Tibial artery (tissue), 4 donors: ENCODE data around the gene SHISA2.
"Not testable (repeated sequence)": the region's sequence is repeated elsewhere in the genome, so short reads cannot be mapped to it uniquely, and the experiment has no call there.

Source experiments
- DNase-seq, 2 donors: peaks; one replicate each; pipeline ENCODE4 v3.0.0-alpha.2; 2019
- H3K27ac ChIP-seq, 2 donors: fragments of 200-600 bp; sonication (generic) in 1 of 2; 1 replicate in 1 of 2; 2 replicates in 1 of 2; pipeline ENCODE4 v1.5.1; 2018 to 2019; ENCODE audit warnings: mild to moderate bottlenecking in 1 of 2
- H3K27me3 ChIP-seq, 2 donors: fragments of 200-600 bp; sonication (generic) in 1 of 2; one replicate each; pipeline versions ENCODE4 v1.5.1 to v1.6.0; 2016 to 2019
- H3K36me3 ChIP-seq, 3 donors: fragments of 200-600 bp; sonication (generic) in 2 of 3; one replicate each; pipeline ENCODE4 v1.5.1; 2016 to 2019; ENCODE audit warnings: mild to moderate bottlenecking in 2 of 3
- H3K4me1 ChIP-seq, 4 donors: fragments of 200-600 bp; sonication (generic) in 2 of 4; 1 replicate in 3 of 4; 2 replicates in 1 of 4; pipeline ENCODE4 v1.5.1; 2016 to 2019
- H3K4me3 ChIP-seq, 2 donors: fragments of 200-600 bp; sonication (generic) in 1 of 2; 1 replicate in 1 of 2; 2 replicates in 1 of 2; pipeline ENCODE4 v1.5.1; 2018 to 2019; ENCODE audit warnings: mild to moderate bottlenecking in 2 of 2
- H3K9me3 ChIP-seq, 3 donors: fragments of 200-600 bp; sonication (generic) in 1 of 3; one replicate each; pipeline ENCODE4 v1.5.1; 2016 to 2019
- intact Hi-C: fragments of 100-400 bp; cut with DNase I; formaldehyde crosslinking; loops from one replicate; pipeline ENCODE4 v1.15.0; 2023; ENCODE audit warnings: low total_unique reads
- TF ChIP-seq, protein P1 (sequence below), 2 experiments: fragments of 200-600 bp in 1 of 2; fragments of 450-650 bp in 1 of 2; IDR thresholded peaks; one replicate each; pipeline ENCODE4 v1.5.1; 2017 to 2019; ENCODE audit warnings: antibody characterized with exemption in 2 of 2, mild to moderate bottlenecking in 1 of 2, moderate library complexity in 1 of 2

SHISA2 gene

DNA sequence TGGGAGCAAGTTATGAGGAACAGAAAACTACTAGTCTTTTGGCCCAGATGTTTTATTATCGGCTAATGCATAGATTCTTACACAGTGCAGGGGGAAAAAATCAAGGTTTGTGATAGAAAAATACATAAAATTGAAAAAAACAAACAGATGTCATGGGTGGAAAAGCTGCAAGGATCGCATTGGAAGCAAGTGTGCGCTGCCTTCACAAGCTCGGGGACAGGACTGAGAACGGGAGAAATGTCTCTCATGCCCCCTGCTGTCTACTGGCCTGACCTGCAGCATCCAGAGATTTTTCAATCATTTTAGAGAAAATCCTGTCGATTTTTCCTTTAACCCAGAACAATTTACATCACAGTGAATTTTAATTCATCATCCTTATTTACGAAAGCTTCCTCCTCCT is 20.5 kb upstream of the SHISA2 start:
- H3K27me3 ChIP-seq, H3K36me3 ChIP-seq, H3K27ac ChIP-seq, H3K9me3 ChIP-seq, DNase-seq, H3K4me1 ChIP-seq, H3K4me3 ChIP-seq, intact Hi-C loops: not testable (repeated sequence)
- TF ChIP-seq, protein P1, sequence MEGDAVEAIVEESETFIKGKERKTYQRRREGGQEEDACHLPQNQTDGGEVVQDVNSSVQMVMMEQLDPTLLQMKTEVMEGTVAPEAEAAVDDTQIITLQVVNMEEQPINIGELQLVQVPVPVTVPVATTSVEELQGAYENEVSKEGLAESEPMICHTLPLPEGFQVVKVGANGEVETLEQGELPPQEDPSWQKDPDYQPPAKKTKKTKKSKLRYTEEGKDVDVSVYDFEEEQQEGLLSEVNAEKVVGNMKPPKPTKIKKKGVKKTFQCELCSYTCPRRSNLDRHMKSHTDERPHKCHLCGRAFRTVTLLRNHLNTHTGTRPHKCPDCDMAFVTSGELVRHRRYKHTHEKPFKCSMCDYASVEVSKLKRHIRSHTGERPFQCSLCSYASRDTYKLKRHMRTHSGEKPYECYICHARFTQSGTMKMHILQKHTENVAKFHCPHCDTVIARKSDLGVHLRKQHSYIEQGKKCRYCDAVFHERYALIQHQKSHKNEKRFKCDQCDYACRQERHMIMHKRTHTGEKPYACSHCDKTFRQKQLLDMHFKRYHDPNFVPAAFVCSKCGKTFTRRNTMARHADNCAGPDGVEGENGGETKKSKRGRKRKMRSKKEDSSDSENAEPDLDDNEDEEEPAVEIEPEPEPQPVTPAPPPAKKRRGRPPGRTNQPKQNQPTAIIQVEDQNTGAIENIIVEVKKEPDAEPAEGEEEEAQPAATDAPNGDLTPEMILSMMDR (IDR thresholded peaks at IDR 0.05), result peak in 1 of 2 experiments; percentile 31

DNA sequence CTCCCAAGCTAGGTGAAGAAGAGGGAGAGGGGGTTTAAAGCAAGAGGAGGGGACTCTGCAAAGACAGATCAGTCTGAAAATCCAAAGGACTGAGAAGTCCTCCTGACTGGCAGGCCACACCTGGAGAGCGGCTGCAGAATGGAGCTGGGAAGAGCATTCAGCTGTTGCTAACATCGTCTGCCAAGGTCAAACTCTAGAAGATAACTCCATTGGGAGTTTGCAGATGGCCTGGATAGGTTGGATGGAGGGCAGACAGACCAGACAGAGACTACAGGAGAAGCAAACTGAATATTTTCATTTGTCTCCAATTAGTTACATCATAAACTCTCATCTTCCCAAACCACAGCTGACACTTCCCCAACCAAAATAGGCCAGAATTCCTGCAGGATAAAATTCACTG is 19.9 kb upstream of the SHISA2 start:
- no peak overlapping the region for H3K4me3 ChIP-seq
- H3K4me1 ChIP-seq, result no peaks in the 10 kb centered on the region
- no peak for DNase-seq
- TF ChIP-seq, protein P1 (IDR thresholded peaks at IDR 0.05), result no peak
- no peak overlapping the region for H3K27ac ChIP-seq
- peaks cover 0 to 8% of the 10 kb centered on the region in 2 donors for H3K27me3 ChIP-seq
- intact Hi-C loops, result no loop called here
- no peaks in the 10 kb centered on the region for H3K36me3 ChIP-seq
- no peaks in the 10 kb centered on the region for H3K9me3 ChIP-seq

DNA sequence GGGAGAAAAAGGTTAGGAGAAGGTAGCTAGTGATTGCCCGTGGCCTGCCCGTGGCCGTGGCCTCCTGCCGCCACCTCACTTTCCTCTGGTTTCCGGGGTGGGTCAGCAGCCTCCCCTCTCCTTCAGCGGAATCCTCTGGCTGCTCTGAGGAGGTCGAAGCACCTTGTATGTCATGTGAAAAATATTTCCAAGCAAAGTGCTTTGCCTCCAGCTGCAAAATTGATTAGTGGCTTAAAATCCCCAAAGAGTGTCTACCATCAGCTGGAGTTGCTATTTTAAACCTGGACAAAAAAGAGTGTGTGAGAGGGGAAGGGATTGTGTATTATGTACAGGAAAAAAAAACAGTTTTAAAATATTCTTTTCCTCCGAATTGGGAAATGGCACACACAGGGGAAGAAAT is 17.8 kb upstream of the SHISA2 start:
- H3K4me1 ChIP-seq, H3K4me3 ChIP-seq, H3K27ac ChIP-seq, H3K9me3 ChIP-seq, intact Hi-C loops, H3K36me3 ChIP-seq, H3K27me3 ChIP-seq, DNase-seq: not testable (repeated sequence)

DNA sequence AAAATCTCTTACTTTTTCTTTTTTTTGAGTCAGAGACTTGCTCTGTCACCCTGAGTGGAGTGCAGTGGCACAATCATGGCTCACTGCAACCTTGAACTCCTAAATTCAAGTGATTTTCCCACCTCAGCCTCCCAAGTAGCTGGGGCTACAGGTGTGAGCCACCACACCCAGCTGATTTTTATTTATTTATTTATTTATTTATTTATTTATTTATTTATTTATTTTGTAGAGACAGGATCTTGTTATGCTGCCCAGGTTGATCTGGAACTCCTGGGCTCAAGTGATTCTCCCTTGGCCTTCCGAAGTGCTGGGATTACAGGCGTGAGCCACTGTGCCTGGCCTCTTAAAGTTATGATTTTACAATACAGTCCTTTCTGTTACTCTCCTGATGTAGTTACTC is 16.6 kb upstream of the SHISA2 start:
- H3K27me3 ChIP-seq, H3K9me3 ChIP-seq, H3K27ac ChIP-seq, DNase-seq, H3K4me3 ChIP-seq, H3K4me1 ChIP-seq, H3K36me3 ChIP-seq, intact Hi-C loops: not testable (repeated sequence)

DNA sequence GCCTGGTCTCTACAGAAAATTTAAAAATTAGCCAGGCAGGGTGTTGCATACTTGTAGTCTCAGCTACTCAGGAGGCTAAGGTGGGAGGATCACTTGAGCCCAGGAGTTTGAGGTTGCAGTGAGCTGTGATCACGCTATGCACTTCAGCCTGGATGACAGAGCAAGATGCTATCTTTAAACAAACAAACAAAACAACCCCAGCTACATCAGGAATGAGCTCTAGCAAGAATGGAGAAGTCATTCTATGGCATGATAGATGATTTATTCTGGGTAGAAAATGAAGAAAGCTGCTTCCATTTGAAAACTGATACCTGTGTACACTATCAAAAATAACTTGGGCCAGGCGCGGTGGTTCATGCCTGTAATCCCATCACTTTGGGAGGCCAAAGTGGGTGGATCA is 15.8 kb upstream of the SHISA2 start:
- peaks cover 0 to 3% of the 10 kb centered on the region in 2 donors for H3K27me3 ChIP-seq
- no peaks in the 10 kb centered on the region for H3K36me3 ChIP-seq
- TF ChIP-seq, protein P1 (IDR thresholded peaks at IDR 0.05), result no peak
- no peak for DNase-seq
- no peak overlapping the region for H3K4me3 ChIP-seq
- no peaks in the 10 kb centered on the region for H3K9me3 ChIP-seq
- no peak overlapping the region for H3K27ac ChIP-seq
- no peaks in the 10 kb centered on the region for H3K4me1 ChIP-seq
- intact Hi-C loops, result no loop called here

DNA sequence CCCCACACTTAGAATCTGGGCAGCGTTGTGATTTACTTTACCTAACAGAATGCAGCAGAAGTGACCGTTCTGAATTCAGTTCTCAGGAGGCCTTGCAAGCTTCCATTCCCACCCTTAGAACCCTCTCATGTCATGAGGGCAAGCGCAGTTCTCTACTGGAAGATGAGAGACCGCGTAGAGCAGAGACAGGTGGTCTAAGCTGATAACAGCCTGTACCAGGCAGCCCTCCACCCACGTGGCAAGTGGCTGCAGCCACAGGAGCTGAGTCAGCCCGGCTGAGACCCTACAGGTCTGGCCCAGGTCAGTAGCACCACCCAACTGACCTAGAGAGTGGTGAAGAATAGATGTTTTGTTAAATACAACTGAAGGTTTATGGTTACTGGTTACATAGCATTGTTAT is 14.7 kb upstream of the SHISA2 start:
- H3K9me3 ChIP-seq, DNase-seq, intact Hi-C loops, H3K4me3 ChIP-seq, H3K4me1 ChIP-seq, H3K27ac ChIP-seq, H3K27me3 ChIP-seq, H3K36me3 ChIP-seq: not testable (repeated sequence)

DNA sequence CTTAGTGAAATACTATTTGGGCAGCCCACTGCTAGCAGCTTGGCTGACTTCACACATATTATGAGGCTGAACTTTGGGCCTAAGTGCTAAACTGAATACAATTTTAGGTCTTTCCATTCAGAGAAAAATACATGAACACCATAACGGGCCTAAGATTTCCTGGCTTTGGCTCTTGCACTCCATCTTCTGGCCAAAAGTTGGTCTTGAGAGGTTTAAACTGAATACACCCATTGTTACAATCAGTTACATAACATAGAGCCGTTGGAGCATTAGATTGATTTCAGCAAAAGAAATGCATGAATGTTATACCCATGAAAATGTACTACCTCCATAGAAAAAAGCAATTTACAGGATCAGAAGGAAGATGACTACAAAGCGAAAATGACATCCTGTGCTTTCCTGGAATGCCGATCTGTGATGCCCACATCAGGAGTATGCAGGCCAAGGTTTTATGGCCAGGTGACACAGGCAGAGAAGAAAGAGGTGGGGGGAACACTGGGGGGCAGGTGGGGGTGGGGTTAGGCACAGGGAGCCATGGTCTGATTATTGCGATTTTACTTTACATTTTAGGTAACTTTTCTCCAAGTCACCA is 11.1 kb upstream of the SHISA2 start:
- no peaks in the 10 kb centered on the region for H3K4me1 ChIP-seq
- no peak overlapping the region for H3K4me3 ChIP-seq
- no peak overlapping the region for H3K27ac ChIP-seq
- TF ChIP-seq, protein P1 (IDR thresholded peaks at IDR 0.05), result peak; percentile 37 to 49
- no peaks in the 10 kb centered on the region for H3K36me3 ChIP-seq
- H3K27me3 ChIP-seq, result no peaks in the 10 kb centered on the region
- intact Hi-C loops, result no loop called here
- DNase-seq, result no peak
- no peaks in the 10 kb centered on the region for H3K9me3 ChIP-seq
